Activated CD8-positive, alpha-beta memory T cell treated with anti-CD3 and anti-CD28 coated beads for 36 hours (primary cell): ENCODE results near the gene CRELD2. TPM values are rescaled to one million over a fixed set of nuclear protein-coding genes. Genes with fewer than 3 reads are reported as not detected.

Experiments used
- total RNA-seq, 2 experiments: library from RNA; stranded (reverse); gene quantifications; one replicate each; pipeline ENCODE4 v1.2.3, GENCODE V29; 2021

The CRELD2 gene
- total RNA-seq, 2 experiments from 2014 or later: 44.8 to 48.4 TPM

Other genes starting within 250 kb of the CRELD2 start
- 10 to 100 TPM; 29.1 to 31.2 TPM for gene BRD1, start 90.8 kb upstream of the CRELD2 start, total RNA-seq
- 10 to 100 TPM; 25.0 to 25.6 TPM for gene ZBED4, start 64.8 kb upstream of the CRELD2 start, total RNA-seq
- gene ALG12, start 196 bp upstream of the CRELD2 start, total RNA-seq: 10 to 100 TPM; 19.2 to 21.2 TPM
- gene PIM3, start 42.1 kb downstream of the CRELD2 start, total RNA-seq: 100 to 1,000 TPM; 198 to 203 TPM
- gene IL17REL, start 94.1 kb downstream of the CRELD2 start, total RNA-seq: under 1 TPM in 1 of 2 experiments, not detected in 1; 0.13 TPM
- gene TTLL8, start 139.7 kb downstream of the CRELD2 start, total RNA-seq: not detected
- gene MLC1, start 166.8 kb downstream of the CRELD2 start, total RNA-seq: under 1 TPM; 0.32 to 0.40 TPM
- gene MOV10L1, start 171.4 kb downstream of the CRELD2 start, total RNA-seq: not detected